ENCODE measurements around the gene PYM1.

The PYM1 gene

DNA sequence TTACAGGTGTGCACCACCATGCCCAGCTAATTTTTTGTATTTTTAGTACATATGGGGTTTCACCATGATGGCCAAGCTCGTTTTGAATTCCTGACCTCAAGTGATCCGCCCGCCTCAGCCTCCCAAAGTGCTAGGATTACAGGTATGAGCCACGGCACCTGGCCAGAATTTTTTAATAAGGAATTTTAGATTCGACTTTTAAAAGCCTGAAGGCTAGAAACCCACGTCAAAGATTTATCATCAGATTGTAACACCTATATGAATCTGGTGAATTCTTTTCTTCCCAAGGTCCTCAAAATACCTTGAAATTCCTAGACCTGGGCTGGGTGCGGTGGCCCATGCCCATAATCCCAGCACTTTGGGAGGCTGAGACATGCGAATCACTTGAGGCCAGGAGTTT lies 66.3 kb downstream of the PYM1 start:
- Histone ChIP-seq H2AFZ (ENCODE audit: low read length) (no peak overlapping the region), H3K27ac (ENCODE audit: low read depth, low read length, poor library complexity, severe bottlenecking) (no peak overlapping the region), H3F3A (ENCODE audit: insufficient read depth, low read length) (no peaks in the 10 kb centered on the region), H4K20me1 (ENCODE audit: insufficient read depth, low read length) (no peaks in the 10 kb centered on the region), H3K36me3 (ENCODE audit: insufficient read depth, low read length) (no peaks in the 10 kb centered on the region), H3K4me2 (ENCODE audit: low read length) (no peak overlapping the region), H3K9me2 (ENCODE audit: low read depth, low read length) (no peaks in the 10 kb centered on the region), H3K4me3 (ENCODE audit: low read depth, low read length, poor library complexity, severe bottlenecking) (no peak overlapping the region), H3K4me1 (ENCODE audit: insufficient read depth, low read length, severe bottlenecking) (no peaks in the 10 kb centered on the region), H3K79me2 (ENCODE audit: insufficient read depth, low read length) (no peaks in the 10 kb centered on the region), H3K27me3 (ENCODE audit: insufficient read depth, low read length) (no peaks in the 10 kb centered on the region), H3K9me3 (ENCODE audit: low read length) (peaks cover 5% of the 10 kb centered on the region; the same call in 1 of the 2 replicates), H3K9ac (ENCODE audit: low read length) (no peak overlapping the region)
- TF ChIP-seq, protein P1, sequence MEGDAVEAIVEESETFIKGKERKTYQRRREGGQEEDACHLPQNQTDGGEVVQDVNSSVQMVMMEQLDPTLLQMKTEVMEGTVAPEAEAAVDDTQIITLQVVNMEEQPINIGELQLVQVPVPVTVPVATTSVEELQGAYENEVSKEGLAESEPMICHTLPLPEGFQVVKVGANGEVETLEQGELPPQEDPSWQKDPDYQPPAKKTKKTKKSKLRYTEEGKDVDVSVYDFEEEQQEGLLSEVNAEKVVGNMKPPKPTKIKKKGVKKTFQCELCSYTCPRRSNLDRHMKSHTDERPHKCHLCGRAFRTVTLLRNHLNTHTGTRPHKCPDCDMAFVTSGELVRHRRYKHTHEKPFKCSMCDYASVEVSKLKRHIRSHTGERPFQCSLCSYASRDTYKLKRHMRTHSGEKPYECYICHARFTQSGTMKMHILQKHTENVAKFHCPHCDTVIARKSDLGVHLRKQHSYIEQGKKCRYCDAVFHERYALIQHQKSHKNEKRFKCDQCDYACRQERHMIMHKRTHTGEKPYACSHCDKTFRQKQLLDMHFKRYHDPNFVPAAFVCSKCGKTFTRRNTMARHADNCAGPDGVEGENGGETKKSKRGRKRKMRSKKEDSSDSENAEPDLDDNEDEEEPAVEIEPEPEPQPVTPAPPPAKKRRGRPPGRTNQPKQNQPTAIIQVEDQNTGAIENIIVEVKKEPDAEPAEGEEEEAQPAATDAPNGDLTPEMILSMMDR (IDR thresholded peaks at IDR 0.05; ENCODE audit: low read length), result no peak
- TF ChIP-seq EZH2 (IDR thresholded peaks at IDR 0.05; ENCODE audit: borderline replicate concordance, low read length), result no peak

DNA sequence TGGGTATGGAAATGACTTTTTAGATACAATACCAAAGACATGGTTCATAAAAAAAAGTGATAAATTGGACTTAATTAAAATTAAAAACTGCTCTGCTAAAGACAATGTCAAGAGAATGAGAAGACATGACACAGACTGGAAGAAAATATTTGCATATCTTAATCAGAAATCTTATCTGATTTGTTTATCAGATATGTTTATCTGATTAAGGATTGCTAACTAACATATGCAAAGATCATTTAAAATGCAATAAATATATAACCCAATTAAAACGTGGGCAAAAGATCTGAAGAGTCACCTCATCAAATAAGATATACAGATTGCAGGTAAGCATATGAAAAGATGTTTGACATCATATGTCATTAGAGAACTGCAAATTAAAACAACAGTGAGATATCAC lies 75.0 kb downstream of the PYM1 start:
- H3K27me3 ChIP-seq (ENCODE audit: insufficient read depth, low read length), result 0 out of 2 replicates have a peak, but pooled peaks cover under 1% of the 10 kb centered on the region
- no peak overlapping the region for H3K27ac ChIP-seq (ENCODE audit: low read depth, low read length, poor library complexity, severe bottlenecking)
- H3K79me2 ChIP-seq (ENCODE audit: insufficient read depth, low read length), result no peaks in the 10 kb centered on the region
- H3K9me3 ChIP-seq (ENCODE audit: low read length), result no peaks in the 10 kb centered on the region
- no peaks in the 10 kb centered on the region for H4K20me1 ChIP-seq (ENCODE audit: insufficient read depth, low read length)
- TF ChIP-seq EZH2 (IDR thresholded peaks at IDR 0.05; ENCODE audit: borderline replicate concordance, low read length), result no peak
- TF ChIP-seq, protein P1 (IDR thresholded peaks at IDR 0.05; ENCODE audit: low read length), result no peak
- H3F3A ChIP-seq (ENCODE audit: insufficient read depth, low read length), result no peaks in the 10 kb centered on the region
- H3K4me2 ChIP-seq (ENCODE audit: low read length), result no peak overlapping the region
- no peaks in the 10 kb centered on the region for H3K4me1 ChIP-seq (ENCODE audit: insufficient read depth, low read length, severe bottlenecking)
- no peak overlapping the region for H2AFZ ChIP-seq (ENCODE audit: low read length)
- no peaks in the 10 kb centered on the region for H3K9me2 ChIP-seq (ENCODE audit: low read depth, low read length)
- H3K9ac ChIP-seq (ENCODE audit: low read length), result no peak overlapping the region
- H3K4me3 ChIP-seq (ENCODE audit: low read depth, low read length, poor library complexity, severe bottlenecking), result no peak overlapping the region
- H3K36me3 ChIP-seq (ENCODE audit: insufficient read depth, low read length), result no peaks in the 10 kb centered on the region

Data from OCI-LY1 (cell line).